GM12892 (cell line): Measurements from ENCODE around the gene ZNF622.

Source experiments
- POLR2A ChIP-seq: IDR thresholded peaks from 2 replicates; pipeline ENCODE4 v1.6.1; 2011; ENCODE audit warnings: low read depth, low read length, control low read depth
- POLR2AphosphoS5 ChIP-seq: IDR thresholded peaks from 2 replicates; pipeline ENCODE4 v1.6.1; 2011; ENCODE audit warnings: low read depth, low read length, control low read depth

DNA sequence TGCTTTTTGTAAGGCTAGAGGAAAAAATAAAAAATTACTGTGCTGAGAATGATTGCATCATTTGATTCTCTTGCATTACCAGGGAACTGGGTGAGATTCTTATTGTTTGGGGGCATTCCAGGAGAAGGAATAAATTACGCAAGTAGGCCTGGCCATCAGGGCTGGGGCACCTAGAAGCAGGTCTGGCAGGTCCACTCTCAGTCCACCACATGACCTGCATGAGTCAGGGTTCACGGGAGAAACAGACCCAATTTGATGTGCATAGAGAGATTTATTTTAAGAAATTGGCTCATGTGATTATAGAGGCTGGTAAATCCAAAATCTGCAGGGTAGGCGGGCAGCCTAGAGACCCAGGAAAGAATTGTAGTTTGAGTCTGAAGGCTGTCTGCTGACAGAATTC is 59.6 kb downstream of the ZNF622 start:
- no peak for TF ChIP-seq POLR2A
- TF ChIP-seq POLR2AphosphoS5 = no peak
